Measurements from ENCODE around the gene PLA2G2D. TPM values are rescaled to one million over a fixed set of nuclear protein-coding genes. Genes with fewer than 3 reads are reported as not detected.

PLA2G2D gene
- total and polyA plus RNA-seq, 2 experiments from 2014 or later, result not detected

GRCh38 chr1:20120796-20121195, 1.5 kb upstream of the PLA2G2D start:
- Histone ChIP-seq H3K4me2 (no peak overlapping the region), H3K79me2 (replicated peaks; ENCODE audit: insufficient read depth) (no peaks in the 10 kb centered on the region), H3K9me2 (ENCODE audit: insufficient read depth) (no peaks in the 10 kb centered on the region), H4K20me1 (replicated peaks; ENCODE audit: insufficient read depth) (no peaks in the 10 kb centered on the region), H3F3A (replicated peaks; ENCODE audit: low read depth) (no peaks in the 10 kb centered on the region), H3K27me3 (ENCODE audit: insufficient read depth) (no peaks in the 10 kb centered on the region), H3K4me3 (no peak overlapping the region), H3K27ac (ENCODE audit: low read depth) (no peak overlapping the region), H3K36me3 (ENCODE audit: insufficient read depth) (no peaks in the 10 kb centered on the region), H2AFZ (no peak overlapping the region), H3K4me1 (ENCODE audit: insufficient read depth) (no peaks in the 10 kb centered on the region)
- ATAC-seq (no peak), DNase-seq (ENCODE audit: low spot score) (no peak)
- Mint-ChIP-seq H3K9me3 (no peaks in the 10 kb centered on the region), H3K36me3 (ENCODE audit: low read depth) (no peaks in the 10 kb centered on the region), H3K4me3 (no peak overlapping the region), H3K27ac (no peak overlapping the region), H3K4me1 (no peaks in the 10 kb centered on the region), H3K27me3 (ENCODE audit: insufficient read depth, low read depth, poor library complexity) (peaks cover 5% of the 10 kb centered on the region)
- no peak for TF ChIP-seq JUNB (IDR thresholded peaks at IDR 0.05; ENCODE audit: unreplicated experiment)
- no peak for TF ChIP-seq CREB1 (CRISPR knock-in tag; IDR thresholded peaks at IDR 0.05; ENCODE audit: low read depth)
- no peak for TF ChIP-seq EZH2 (IDR thresholded peaks at IDR 0.05; ENCODE audit: low read depth, unreplicated experiment)
- no peak for TF ChIP-seq POLR2AphosphoS5 (IDR thresholded peaks at IDR 0.05; ENCODE audit: low read depth)

- H3K36me3 ChIP-seq (ENCODE audit: insufficient read depth), result no peaks in the 10 kb centered on the region
- H4K20me1 ChIP-seq (replicated peaks; ENCODE audit: insufficient read depth), result no peaks in the 10 kb centered on the region
- H3K36me3 Mint-ChIP-seq (ENCODE audit: low read depth), result no peaks in the 10 kb centered on the region
- H3K4me1 Mint-ChIP-seq, result peaks cover 4% of the 10 kb centered on the region
- H3K27me3 Mint-ChIP-seq (ENCODE audit: insufficient read depth, low read depth, poor library complexity), result peaks cover 4% of the 10 kb centered on the region
- no peak overlapping the region for H2AFZ ChIP-seq
- H3K4me3 ChIP-seq, result no peak overlapping the region
- no peaks in the 10 kb centered on the region for H3F3A ChIP-seq (replicated peaks; ENCODE audit: low read depth)
- no peak overlapping the region for H3K4me3 Mint-ChIP-seq
- ATAC-seq (no peak), DNase-seq (ENCODE audit: low spot score) (no peak)
- no peak overlapping the region for H3K4me2 ChIP-seq
- H3K27me3 ChIP-seq (ENCODE audit: insufficient read depth), result no peaks in the 10 kb centered on the region
- H3K9me2 ChIP-seq (ENCODE audit: insufficient read depth), result no peaks in the 10 kb centered on the region
- TF ChIP-seq EZH2phosphoT487 (IDR thresholded peaks at IDR 0.05; ENCODE audit: unreplicated experiment), result no peak
- TF ChIP-seq EZH2 (IDR thresholded peaks at IDR 0.05; ENCODE audit: low read depth, unreplicated experiment), result no peak
- no peaks in the 10 kb centered on the region for H3K9me3 Mint-ChIP-seq
- no peaks in the 10 kb centered on the region for H3K4me1 ChIP-seq (ENCODE audit: insufficient read depth)
- no peaks in the 10 kb centered on the region for H3K79me2 ChIP-seq (replicated peaks; ENCODE audit: insufficient read depth)
- no peak overlapping the region for H3K27ac ChIP-seq (ENCODE audit: low read depth)
- no peak overlapping the region for H3K27ac Mint-ChIP-seq
These were observed 2.1 kb downstream of the PLA2G2D start for GRCh38 chr1:20117236-20117635.

- no peaks in the 10 kb centered on the region for H3K4me1 ChIP-seq (ENCODE audit: insufficient read depth)
- H3K4me3 ChIP-seq, result no peak overlapping the region
- no peak overlapping the region for H3K4me2 ChIP-seq
- H3K36me3 ChIP-seq (ENCODE audit: insufficient read depth), result no peaks in the 10 kb centered on the region
- H3K27me3 ChIP-seq (ENCODE audit: insufficient read depth), result no peaks in the 10 kb centered on the region
- H3K27ac ChIP-seq (ENCODE audit: low read depth), result no peak overlapping the region
- no peaks in the 10 kb centered on the region for H3F3A ChIP-seq (replicated peaks; ENCODE audit: low read depth)
- DNase-seq (ENCODE audit: low spot score) (no peak), ATAC-seq (no peak)
- H4K20me1 ChIP-seq (replicated peaks; ENCODE audit: insufficient read depth), result no peaks in the 10 kb centered on the region
- Mint-ChIP-seq H3K27me3 (ENCODE audit: insufficient read depth, low read depth, poor library complexity) (peaks cover 4% of the 10 kb centered on the region), H3K4me1 (peaks cover 8% of the 10 kb centered on the region), H3K36me3 (ENCODE audit: low read depth) (no peaks in the 10 kb centered on the region), H3K27ac (no peak overlapping the region), H3K4me3 (no peak overlapping the region), H3K9me3 (0 out of 3 replicates have a peak, but pooled peaks cover 3% of the 10 kb centered on the region)
- no peak overlapping the region for H2AFZ ChIP-seq
- H3K9me2 ChIP-seq (ENCODE audit: insufficient read depth), result no peaks in the 10 kb centered on the region; the same call in 1 of the 2 replicates
- H3K79me2 ChIP-seq (replicated peaks; ENCODE audit: insufficient read depth), result no peaks in the 10 kb centered on the region
- no peak for TF ChIP-seq STAT1 (IDR thresholded peaks at IDR 0.05; ENCODE audit: unreplicated experiment)
- no peak for TF ChIP-seq NANOG (IDR thresholded peaks at IDR 0.05; ENCODE audit: borderline replicate concordance)
- TF ChIP-seq CREB1 (CRISPR knock-in tag; IDR thresholded peaks at IDR 0.05; ENCODE audit: low read depth), result no peak
- no peak for TF ChIP-seq EZH2 (IDR thresholded peaks at IDR 0.05; ENCODE audit: low read depth, unreplicated experiment)
- no peak for TF ChIP-seq ZNF462 (CRISPR knock-in tag; IDR thresholded peaks at IDR 0.05)
These were observed 3.4 kb downstream of the PLA2G2D start for GRCh38 chr1:20115916-20116315.

All from GM23338 (cell line).